K562 (cell line): ENCODE measurements around the gene RPRD1B. TPM values are rescaled to one million over a fixed set of nuclear protein-coding genes. Genes with fewer than 3 reads are reported as not detected.

Experiments
- ATAC-seq: fragments of 200-7000 bp; cut with Tn5 transposase; 3 replicates; pipeline ENCODE4 v1.9.1; 2020; ENCODE audit warnings: moderate library complexity
- BruUV-seq: library from RNA; stranded (reverse); fragments of 400-500 nt; replicated peaks from 2 replicates; lab custom pipeline; 2021; lab: Mats Ljungman, UMichigan
- CTCF ChIA-PET: fragments of 300-600 bp; formaldehyde crosslinking; extraction: SDS; loops from one replicate; lab custom pipeline; 2021; ENCODE audit warnings: low intra/inter-chr PET ratio; lab: Yijun Ruan, JAX
- POLR2A ChIA-PET: fragments of 300-600, 350-650 bp; sonication (Branson Sonifier 250); formaldehyde crosslinking; extraction: SDS; loops from one replicate; lab custom pipeline; 2021; ENCODE audit warnings: antibody characterized with exemption, inconsistent platforms; lab: Yijun Ruan, JAX
- DNase-seq, 4 experiments: peaks; one replicate each; pipeline versions ENCODE4 v3.0.0 to v3.0.0-alpha.2; 2011 to 2018; ENCODE audit warnings: low spot score in 3 of 4, mixed read lengths in 3 of 4; ENCODE audit errors: extremely low read depth in 1 of 4
- FAIRE-seq: peaks from 2 replicates; lab custom pipeline; 2011; peaks lifted over from hg19 to GRCh38; lab: Jason Lieb, UNC
- H2AFZ ChIP-seq: 2 replicates; pipeline ENCODE4 v1.6.0; 2011; ENCODE audit warnings: low read depth, low read length, control low read depth, inconsistent platforms
- H3K27ac ChIP-seq: fragments of 200-600 bp; 3 replicates; pipeline ENCODE4 v1.8.0; 2011; ENCODE audit warnings: low read depth, mild to moderate bottlenecking, control low read depth, inconsistent platforms, low read length, moderate library complexity, mixed read lengths; ENCODE audit errors: extremely low read depth
- H3K27me3 ChIP-seq, 2 experiments: fragments of 300-600 bp in 1 of 2; 2 replicates in 1 of 2; 3 replicates in 1 of 2; pipeline versions ENCODE4 v1.6.0 to v1.8.0; 2011; ENCODE audit warnings: inconsistent platforms in 2 of 2, low read length in 2 of 2, mild to moderate bottlenecking in 1 of 2, mixed read lengths in 1 of 2, moderate library complexity in 1 of 2; ENCODE audit not compliant: control insufficient read depth in 2 of 2, insufficient read depth in 2 of 2
- H3K36me3 ChIP-seq: fragments of 300-600 bp; 3 replicates; pipeline ENCODE4 v1.8.0; 2011; ENCODE audit warnings: mild to moderate bottlenecking, low read length, inconsistent platforms; ENCODE audit not compliant: control insufficient read depth, insufficient read depth
- H3K4me1 ChIP-seq, 2 experiments: fragments of 200-600 bp in 1 of 2; replicated peaks in 1 of 2; 2 replicates in 1 of 2; 3 replicates in 1 of 2; pipeline versions ENCODE4 v1.5.1 to v1.8.0; 2011; ENCODE audit warnings: inconsistent platforms in 2 of 2, low read length in 2 of 2, mild to moderate bottlenecking in 1 of 2, mixed read lengths in 1 of 2, moderate library complexity in 1 of 2; ENCODE audit not compliant: control insufficient read depth in 2 of 2, insufficient read depth in 2 of 2
- H3K4me2 ChIP-seq: 2 replicates; pipeline ENCODE4 v1.6.1; 2011; ENCODE audit warnings: low read length, control low read depth, inconsistent platforms, mixed read lengths; ENCODE audit not compliant: insufficient read depth
- H3K4me3 ChIP-seq: fragments of 200-600 bp; sonication (generic), shearing (Covaris generic); 2 replicates; pipeline ENCODE4 v1.5.1; 2016; ENCODE audit warnings: control low read depth, inconsistent platforms
- H3K79me2 ChIP-seq: fragments of 200-600 bp; 3 replicates; pipeline ENCODE4 v1.8.0; 2011; ENCODE audit warnings: low read length, inconsistent platforms; ENCODE audit not compliant: control insufficient read depth, insufficient read depth
- H3K9ac ChIP-seq, 2 experiments: 2 replicates each; pipeline versions ENCODE4 v1.6.0 to v1.6.1; 2011; ENCODE audit warnings: low read depth in 2 of 2, low read length in 2 of 2, control low read depth in 1 of 2, inconsistent platforms in 1 of 2, mild to moderate bottlenecking in 1 of 2, mixed read lengths in 1 of 2; ENCODE audit not compliant: insufficient read depth in 1 of 2
- H3K9me1 ChIP-seq: one replicate; pipeline ENCODE4 v1.6.0; 2011; ENCODE audit warnings: inconsistent platforms, mild to moderate bottlenecking, low read length, moderate library complexity; ENCODE audit not compliant: control insufficient read depth, insufficient read depth
- H3K9me3 ChIP-seq: replicated peaks from 2 replicates; pipeline ENCODE4 v1.5.1; 2011; ENCODE audit warnings: low read depth, low read length, inconsistent platforms; ENCODE audit not compliant: control insufficient read depth, insufficient read depth
- H4K20me1 ChIP-seq: replicated peaks from 2 replicates; pipeline ENCODE4 v1.6.1; 2011; ENCODE audit warnings: low read length, inconsistent platforms, mixed read lengths; ENCODE audit not compliant: control insufficient read depth, insufficient read depth
- ADNP ChIP-seq: fragments of 200-800 bp; sonication (Bioruptor generic); IDR thresholded peaks from 2 replicates; pipeline ENCODE4 v1.6.1; 2016; ENCODE audit warnings: missing genetic modification characterization, missing compliant biosample characterization
- BCL6 ChIP-seq: fragments of 250-450 bp; sonication (Bioruptor Pico); IDR thresholded peaks from 2 replicates; pipeline ENCODE4 v1.4.0; 2020
- BRF1 ChIP-seq: IDR thresholded peaks from 3 replicates; pipeline ENCODE4 v1.6.1; 2011; ENCODE audit warnings: borderline replicate concordance, mild to moderate bottlenecking; ENCODE audit not compliant: insufficient read length; ENCODE audit errors: extremely low read depth
- CCAR2 ChIP-seq: fragments of 200-400 bp; formaldehyde crosslinking; IDR thresholded peaks from 2 replicates; pipeline ENCODE4 v1.6.1; 2017; ENCODE audit warnings: mild to moderate bottlenecking, low read depth, low read length
- ERF ChIP-seq: fragments of 450-650 bp; formaldehyde crosslinking; IDR thresholded peaks from 2 replicates; pipeline ENCODE4 v1.4.0; 2020; ENCODE audit warnings: mild to moderate bottlenecking, mixed read lengths
- EWSR1 ChIP-seq: fragments of 450-650 bp; IDR thresholded peaks from 2 replicates; pipeline ENCODE4 v1.6.1; 2018; ENCODE audit warnings: borderline replicate concordance, mild to moderate bottlenecking, low read depth, moderate library complexity; ENCODE audit not compliant: partially characterized antibody
- FUS ChIP-seq: fragments of 200-400 bp; formaldehyde crosslinking; optimal IDR thresholded peaks from 2 replicates; pipeline ENCODE3; 2017; ENCODE audit warnings: low read depth, low read length
- GTF2F1 ChIP-seq: IDR thresholded peaks from 2 replicates; pipeline ENCODE4 v1.6.1; 2011; ENCODE audit warnings: low read depth, low read length, improper control_type of control experiment
- JUNB ChIP-seq: fragments of 450-650 bp; formaldehyde crosslinking; conservative IDR thresholded peaks from 2 replicates; pipeline ENCODE4 v1.4.0; 2020; ENCODE audit warnings: mild to moderate bottlenecking
- LARP7 ChIP-seq: fragments of 450-650 bp; IDR thresholded peaks from 2 replicates; pipeline ENCODE4 v1.6.1; 2016
- NFYB ChIP-seq: IDR thresholded peaks from 2 replicates; pipeline ENCODE4 v1.6.1; 2011; ENCODE audit warnings: mild to moderate bottlenecking, moderate library complexity; ENCODE audit not compliant: insufficient read length; ENCODE audit errors: extremely low read depth
- NR2C2 ChIP-seq, 2 experiments: fragments of 200-800 bp in 1 of 2; sonication (Bioruptor generic) in 1 of 2; sonication (generic) in 1 of 2; formaldehyde crosslinking in 1 of 2; IDR thresholded peaks; 2 replicates each; pipeline versions ENCODE4 v1.6.1 to v1.8.0; 2016 to 2022; ENCODE audit warnings: mild to moderate bottlenecking in 1 of 2, missing compliant biosample characterization in 1 of 2, missing genetic modification characterization in 1 of 2, missing genetic modification reagents in 1 of 2
- PCBP2 ChIP-seq: fragments of 200-400 bp; formaldehyde crosslinking; IDR thresholded peaks from 2 replicates; pipeline ENCODE4 v1.6.1; 2018; ENCODE audit warnings: low read length, low read depth, mild to moderate bottlenecking, moderate library complexity; ENCODE audit not compliant: poor library complexity, severe bottlenecking
- SMAD1 ChIP-seq: fragments of 150-350 bp; IDR thresholded peaks from 2 replicates; pipeline ENCODE4 v1.6.1; 2014; ENCODE audit warnings: low read length, low read depth; ENCODE audit not compliant: partially characterized antibody
- SNAPC5 ChIP-seq: fragments of 250-450 bp; sonication (Bioruptor Pico); IDR thresholded peaks from 2 replicates; pipeline ENCODE4 v1.8.0; 2021; ENCODE audit warnings: moderate library complexity, mild to moderate bottlenecking, inconsistent platforms
- SP1 ChIP-seq: sonication (generic); formaldehyde crosslinking; IDR thresholded peaks from 2 replicates; pipeline ENCODE4 v1.8.1; 2022; ENCODE audit warnings: mild to moderate bottlenecking, missing genetic modification reagents
- SRSF9 ChIP-seq: fragments of 200-400 bp; formaldehyde crosslinking; IDR thresholded peaks from 2 replicates; pipeline ENCODE4 v1.6.1; 2017; ENCODE audit warnings: low read depth, low read length, borderline replicate concordance
- TAF7 ChIP-seq: fragments of 450-650 bp; IDR thresholded peaks from 2 replicates; pipeline ENCODE4 v1.6.1; 2016; ENCODE audit warnings: missing genetic modification characterization, missing compliant biosample characterization
- TARDBP ChIP-seq: fragments of 450-650 bp; IDR thresholded peaks from 2 replicates; pipeline ENCODE4 v1.6.1; 2016
- ZNF124 ChIP-seq: sonication (generic); formaldehyde crosslinking; IDR thresholded peaks from 2 replicates; pipeline ENCODE4 v1.8.1; 2022; ENCODE audit warnings: missing genetic modification reagents
- WGBS: fragments of 100-300 bp; shearing (Covaris generic); methylation state at CpG from one replicate; pipeline ENCODE4 v1.1.6; 2016; ENCODE audit warnings: low coverage, mixed read lengths; ENCODE audit not compliant: insufficient coverage; ENCODE audit errors: missing lambda C conversion rate; 5-methylcytosine and 5-hydroxymethylcytosine counted together
- in situ Hi-C: fragments of 300-500 bp; cut with MboI; formaldehyde crosslinking; loops from 4 replicates; pipeline ENCODE4 v1.15.0; 2018; ENCODE audit warnings: inconsistent platforms, mixed read lengths
- intact Hi-C: fragments of 100-400 bp; cut with micrococcal nuclease; formaldehyde crosslinking; loops from 2 replicates; pipeline ENCODE4 v1.14.2; 2022
- polyA plus RNA-seq, 8 experiments: library from polyadenylated mRNA; depleted of rRNA in 4 of 8; stranded (reverse) in 5 of 8; unstranded in 3 of 8; fragments of >200 nt; fragmentation: Nextera tagmentation in 2 of 8; fragmentation: Illumina TruSeq in 1 of 8; extraction: Ambion mirVana in 2 of 8; extraction: Trizol in 1 of 8; gene quantifications; 2 replicates each; pipeline versions ENCODE4 v1.2.1 to v1.2.3, GENCODE V29; 2011 to 2014; ENCODE audit warnings: inconsistent platforms in 1 of 8, missing spikeins in 1 of 8
- total RNA-seq, 7 experiments: library from RNA; depleted of rRNA in 6 of 7; stranded (reverse); fragments of >200 nt in 6 of 7; fragmentation: Illumina TruSeq in 2 of 7; extraction: Trizol in 2 of 7; gene quantifications; 2 replicates each; pipeline versions ENCODE4 v1.2.1 to v1.2.3, GENCODE V29; 2011 to 2021; ENCODE audit warnings: low replicate concordance in 1 of 7

The RPRD1B gene
- total and polyA plus RNA-seq, 9 of the 15 experiments (the other 6 are each of a cell fraction or from before 2014, with no cell fraction given) = 5.5 to 43.0 (median 24.4) TPM

GRCh38 chr20:38054647-38055046 lies 21.1 kb downstream of the RPRD1B start:
- ChIA-PET POLR2A (interaction anchor here (1.3 kb wide), 1 partner anchor 17 kb away, joined by 4 read pairs; no protein-coding TSS in a partner anchor), CTCF (no interaction called here)
- DNase-seq (no peak), ATAC-seq (no peak), FAIRE-seq (no peak)
- intact Hi-C loops (no loop called here), in situ Hi-C loops (loop anchor here (5.0 kb wide), 1 partner anchor 158 kb away; no protein-coding TSS in a partner anchor)
- H3K4me1 ChIP-seq = no peaks in the 10 kb centered on the region; a peak in 1 of 5 replicates
- H3K4me2 ChIP-seq = no peak overlapping the region
- BruUV-seq = no TSS peak
- H3K79me2 ChIP-seq = peaks cover 56% of the 10 kb centered on the region
- no peak overlapping the region for H3K4me3 ChIP-seq
- H3K9ac ChIP-seq = no peak overlapping the region
- no peak overlapping the region for H2AFZ ChIP-seq
- H3K9me1 ChIP-seq = no peaks in the 10 kb centered on the region
- no peaks in the 10 kb centered on the region for H3K27me3 ChIP-seq
- no peaks in the 10 kb centered on the region for H3K9me3 ChIP-seq
- TF ChIP-seq FUS = no peak
- TF ChIP-seq ERF = no peak
- no peak for TF ChIP-seq SRSF9
- no peak for TF ChIP-seq TARDBP
- TF ChIP-seq ZNF124 = no peak
- TF ChIP-seq SMAD1 = no peak
- TF ChIP-seq LARP7 = no peak
- no peak overlapping the region for H3K27ac ChIP-seq
- peaks cover 78% of the 10 kb centered on the region for H3K36me3 ChIP-seq
- WGBS = 88% methylated on average over 2 of the region's 2 CpGs
- peaks cover 3% of the 10 kb centered on the region; the same call in 1 of the 2 replicates for H4K20me1 ChIP-seq

GRCh38 chr20:38055294-38055693 lies 21.7 kb downstream of the RPRD1B start:
- Histone ChIP-seq H3K36me3 (peaks cover 78% of the 10 kb centered on the region), H4K20me1 (peaks cover 3% of the 10 kb centered on the region; the same call in 1 of the 2 replicates), H3K27ac (no peak overlapping the region), H3K4me1 (no peaks in the 10 kb centered on the region), H3K9me1 (no peaks in the 10 kb centered on the region), H2AFZ (no peak overlapping the region), H3K9ac (no peak overlapping the region), H3K27me3 (no peaks in the 10 kb centered on the region), H3K4me3 (no peak overlapping the region), H3K4me2 (no peak overlapping the region), H3K79me2 (peaks cover 50% of the 10 kb centered on the region), H3K9me3 (no peaks in the 10 kb centered on the region)
- no peak for ATAC-seq
- FAIRE-seq = no peak
- ChIA-PET POLR2A (no interaction called here), CTCF (no interaction called here)
- in situ Hi-C loops = loop anchor here (5.0 kb wide), 1 partner anchor 157 kb away; no protein-coding TSS in a partner anchor
- intact Hi-C loops = no loop called here
- 62% methylated on average over 4 of the region's 4 CpGs for WGBS
- DNase-seq = no peak
- no TSS peak for BruUV-seq
- TF ChIP-seq TAF7 (tag) = no peak
- TF ChIP-seq GTF2F1 = no peak
- no peak for TF ChIP-seq PCBP2
- no peak for TF ChIP-seq BRF1
- TF ChIP-seq ERF = no peak
- no peak for TF ChIP-seq SP1 (CRISPR knock-in tag)
- no peak for TF ChIP-seq BCL6 (CRISPR knock-in tag)
- TF ChIP-seq JUNB (CRISPR knock-in tag) = no peak
- TF ChIP-seq ADNP = no peak
- no peak for TF ChIP-seq NR2C2 (CRISPR knock-in tag; IDR thresholded peaks at IDR 0.05)
- no peak for TF ChIP-seq NR2C2 (tag; IDR thresholded peaks at IDR 0.05)
- TF ChIP-seq CCAR2 = no peak
- no peak for TF ChIP-seq NFYB
- no peak for TF ChIP-seq SNAPC5 (CRISPR knock-in tag)
- no peak for TF ChIP-seq EWSR1
